H7 (cell line): ENCODE measurements around the gene PKMYT1. TPM values are rescaled to one million over a fixed set of nuclear protein-coding genes. Genes with fewer than 3 reads are reported as not detected.

Experiments used
- DNase-seq: peaks from one replicate; pipeline ENCODE4 v3.0.0; 2012
- H3K27me3 ChIP-seq: 2 replicates; pipeline ENCODE4 v1.6.0; 2011; ENCODE audit warnings: mild to moderate bottlenecking, low read length; ENCODE audit not compliant: control insufficient read depth, insufficient read depth
- H3K36me3 ChIP-seq: replicated peaks from 2 replicates; pipeline ENCODE4 v1.5.1; 2011; ENCODE audit warnings: low read length; ENCODE audit not compliant: control insufficient read depth, insufficient read depth
- H3K4me3 ChIP-seq: 2 replicates; pipeline ENCODE4 v1.5.1; 2011; ENCODE audit warnings: low read depth, mild to moderate bottlenecking, control low read depth, low read length, moderate library complexity; ENCODE audit not compliant: insufficient read depth
- total RNA-seq: library from RNA; depleted of rRNA; stranded (reverse); fragments of >200 nt; shearing (Covaris generic); gene quantifications from 2 replicates; pipeline ENCODE4 v1.2.3, GENCODE V29; 2014

PKMYT1 gene
- total RNA-seq, 1 experiment from 2014 or later = 94.0 TPM

DNA sequence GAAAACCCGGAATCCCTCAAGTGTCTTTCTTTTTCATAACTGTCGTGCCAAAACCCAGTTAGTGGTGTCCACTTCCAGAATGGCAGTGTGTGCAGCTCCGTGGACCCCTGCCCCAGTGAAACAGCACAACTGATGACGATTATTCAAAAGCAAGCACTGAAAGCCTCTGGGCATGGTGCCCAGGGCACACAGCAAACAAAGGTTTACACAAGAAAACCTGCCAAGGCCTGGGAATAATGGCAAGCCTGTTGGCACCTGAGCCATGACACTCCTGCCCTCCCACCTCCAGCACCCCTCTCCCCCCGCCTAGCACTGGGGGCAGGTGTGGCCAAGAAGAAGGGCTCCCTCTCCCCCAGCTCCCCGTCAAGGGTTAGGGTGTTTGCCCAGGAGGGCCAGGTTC is 2.8 kb downstream of the PKMYT1 start:
- Histone ChIP-seq H3K4me3 (no peak overlapping the region), H3K36me3 (peaks cover 34% of the 10 kb centered on the region), H3K27me3 (no peaks in the 10 kb centered on the region)
- DNase-seq = no peak

DNA sequence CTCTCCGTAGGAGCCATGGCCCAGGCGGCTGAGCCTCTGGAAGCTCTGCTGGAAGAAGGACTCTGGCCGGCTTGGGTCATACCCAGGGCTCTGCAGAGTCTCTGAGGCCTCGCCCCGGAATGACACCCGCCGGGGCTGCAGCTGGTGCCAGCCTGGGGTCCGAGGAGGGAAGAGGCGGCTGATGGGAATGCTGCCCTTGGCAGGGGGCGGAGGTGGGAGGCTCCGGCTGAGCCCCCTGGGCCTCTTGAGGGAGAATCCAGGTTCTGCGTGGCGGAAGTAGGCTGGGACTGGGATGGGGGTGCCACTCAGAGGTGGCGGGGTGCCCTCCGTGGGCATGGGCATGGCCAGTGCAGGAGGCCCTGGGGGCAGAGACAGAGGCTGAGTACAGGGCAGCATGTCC is 3.6 kb downstream of the PKMYT1 start:
- no peak overlapping the region for H3K4me3 ChIP-seq
- no peaks in the 10 kb centered on the region for H3K27me3 ChIP-seq
- DNase-seq = no peak
- peaks cover 36% of the 10 kb centered on the region for H3K36me3 ChIP-seq

DNA sequence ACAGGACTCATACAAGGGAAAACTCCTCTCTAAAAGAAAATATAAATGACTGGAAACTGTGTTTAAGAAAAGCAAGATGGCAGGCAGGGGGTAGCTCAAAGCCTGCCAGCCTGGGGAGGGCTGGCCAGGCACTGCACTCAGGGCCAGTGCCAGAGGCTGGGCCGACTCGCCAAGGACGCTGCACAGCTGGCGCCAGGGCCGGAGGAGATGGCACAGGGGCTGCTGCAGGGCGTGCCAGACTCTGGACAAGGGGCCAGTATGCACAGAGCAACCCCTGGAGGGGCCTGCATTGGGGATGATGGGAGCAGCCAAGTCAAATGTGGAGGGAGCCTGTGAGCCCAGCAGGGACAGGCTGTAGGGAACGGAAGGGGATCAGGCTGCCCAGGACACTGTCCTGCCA is 4.0 kb downstream of the PKMYT1 start:
- H3K4me3 ChIP-seq = no peak overlapping the region
- DNase-seq = no peak
- no peaks in the 10 kb centered on the region for H3K27me3 ChIP-seq
- peaks cover 36% of the 10 kb centered on the region for H3K36me3 ChIP-seq

DNA sequence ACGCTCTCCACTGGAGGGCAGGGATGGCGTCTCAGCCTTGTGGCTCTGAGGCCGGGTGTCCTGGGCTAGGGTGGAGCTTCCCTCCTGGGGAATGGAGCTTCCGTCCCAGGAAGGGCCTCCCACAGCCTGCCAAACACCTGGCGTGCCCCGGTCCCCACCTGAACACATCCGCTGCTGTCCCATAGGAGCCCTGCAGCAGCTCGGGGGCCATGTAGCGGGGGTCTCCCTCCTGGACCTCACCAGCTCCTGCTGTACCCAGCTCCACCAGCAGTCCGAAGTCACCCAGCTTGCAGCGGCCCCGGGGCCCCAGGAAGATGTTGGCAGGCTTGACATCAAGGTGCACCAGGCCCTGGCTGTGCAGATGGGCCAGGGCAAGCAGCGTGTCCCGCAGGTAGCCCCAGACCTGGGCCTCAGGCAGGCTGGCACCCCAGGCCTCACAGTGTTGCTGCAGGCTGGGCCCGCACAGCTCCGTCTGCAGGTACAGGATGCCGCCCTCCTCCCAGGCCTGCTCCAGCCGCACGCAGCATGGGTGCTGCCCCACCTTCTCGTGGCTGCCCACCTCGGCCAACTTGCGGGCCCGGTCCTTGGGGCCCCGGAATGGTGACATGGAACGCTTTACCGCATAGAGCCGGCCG is 5.0 kb downstream of the PKMYT1 start:
- H3K4me3 ChIP-seq = no peak overlapping the region
- peaks cover 36% of the 10 kb centered on the region for H3K36me3 ChIP-seq
- no peaks in the 10 kb centered on the region for H3K27me3 ChIP-seq
- DNase-seq = no peak

DNA sequence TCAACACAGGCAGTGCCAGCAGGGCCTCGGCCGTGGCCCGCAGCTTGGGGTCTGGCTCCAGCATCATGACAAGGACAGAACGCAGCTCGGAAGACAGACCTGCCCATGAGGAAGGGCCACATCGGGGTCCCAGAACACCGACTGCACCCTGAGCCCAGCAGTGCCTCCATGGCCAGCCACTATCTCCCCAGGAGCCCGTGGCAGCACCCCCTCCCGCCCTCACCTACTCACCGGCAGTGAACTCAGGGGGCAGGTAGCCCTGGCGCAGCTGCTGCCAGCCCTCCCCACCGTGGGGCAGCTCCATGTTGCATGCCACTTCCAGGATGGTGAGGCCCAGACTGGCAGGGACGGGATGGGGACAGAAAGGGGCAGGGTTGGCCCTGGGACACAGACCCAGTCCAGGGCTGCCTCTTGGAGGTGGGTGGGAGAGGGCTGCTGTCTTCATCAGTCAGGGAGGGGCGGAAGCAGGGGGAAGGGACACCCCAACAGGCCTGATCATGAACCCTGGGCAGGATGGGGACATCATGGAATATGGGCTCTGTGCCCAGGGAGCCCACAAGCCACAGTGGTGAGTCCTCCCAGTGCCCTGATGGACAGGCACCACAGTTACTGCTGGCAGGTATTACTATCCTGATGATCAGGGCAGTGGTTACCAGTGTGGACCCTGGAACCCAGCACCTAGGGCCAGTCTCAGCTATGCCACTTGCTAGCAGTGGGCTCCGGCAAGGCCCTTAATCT is 5.8 kb downstream of the PKMYT1 start:
- H3K4me3 ChIP-seq = no peak overlapping the region
- peaks cover 36% of the 10 kb centered on the region for H3K36me3 ChIP-seq
- no peaks in the 10 kb centered on the region for H3K27me3 ChIP-seq
- DNase-seq = no peak

DNA sequence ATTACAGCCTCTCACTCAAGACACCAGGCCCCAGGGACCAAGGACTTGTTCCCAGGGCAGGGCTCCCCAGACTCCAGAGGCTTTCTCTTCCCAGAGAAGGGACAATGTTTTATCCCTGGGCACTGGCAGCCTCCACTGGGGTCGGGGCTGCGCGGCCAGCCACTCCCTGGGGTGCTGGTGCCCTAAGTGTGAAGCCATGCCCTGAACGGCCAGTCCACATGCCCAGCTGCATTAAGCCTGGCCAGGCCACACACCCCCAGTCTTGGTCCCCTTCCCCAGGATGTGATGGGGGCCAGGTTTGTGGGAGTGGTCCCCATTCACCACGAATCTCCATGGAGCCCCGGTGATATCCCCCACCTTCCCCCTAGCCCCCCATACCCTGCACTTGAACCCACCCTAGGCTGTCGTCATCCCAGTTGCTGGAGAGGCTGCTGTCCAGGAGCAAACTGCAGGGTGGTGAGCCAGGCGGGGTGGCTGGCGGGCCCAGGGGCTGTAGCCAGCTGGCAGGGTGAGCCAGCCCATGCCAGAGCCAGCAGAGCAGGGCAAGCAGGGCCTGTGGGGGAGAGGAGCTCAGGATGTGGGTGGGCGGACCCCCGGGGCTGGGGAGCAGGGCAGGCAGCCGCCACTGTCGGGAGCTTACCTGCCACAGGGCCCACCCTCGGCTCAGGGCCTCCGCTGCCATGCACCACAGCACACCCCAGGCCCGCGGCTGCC is 6.5 kb downstream of the PKMYT1 start:
- H3K27me3 ChIP-seq = no peaks in the 10 kb centered on the region
- peaks cover 35% of the 10 kb centered on the region for H3K36me3 ChIP-seq
- no peak for DNase-seq
- no peak overlapping the region for H3K4me3 ChIP-seq

DNA sequence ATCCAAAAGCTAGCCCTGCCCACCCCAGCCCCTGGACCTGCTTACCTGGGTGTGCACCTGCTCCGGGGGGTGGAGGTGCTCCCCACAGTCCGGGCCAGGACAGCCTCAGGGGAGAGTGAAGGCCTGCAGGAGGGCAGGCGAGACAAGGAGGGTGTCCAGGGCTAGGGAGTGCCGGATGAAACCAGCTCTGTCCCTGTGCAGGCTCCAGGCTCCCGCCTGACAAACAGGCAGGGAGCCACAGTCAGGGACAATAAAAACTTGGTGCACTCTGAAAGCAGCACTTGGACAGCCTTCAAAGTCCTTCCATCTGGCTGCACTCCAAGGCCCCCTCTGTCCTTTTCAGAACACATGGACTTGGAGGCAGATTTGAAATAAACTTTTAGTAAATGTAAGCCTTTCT is 7.2 kb downstream of the PKMYT1 start:
- Histone ChIP-seq H3K36me3 (peaks cover 33% of the 10 kb centered on the region), H3K27me3 (0 out of 2 replicates have a peak, but pooled peaks cover under 1% of the 10 kb centered on the region), H3K4me3 (no peak overlapping the region)
- DNase-seq = no peak

DNA sequence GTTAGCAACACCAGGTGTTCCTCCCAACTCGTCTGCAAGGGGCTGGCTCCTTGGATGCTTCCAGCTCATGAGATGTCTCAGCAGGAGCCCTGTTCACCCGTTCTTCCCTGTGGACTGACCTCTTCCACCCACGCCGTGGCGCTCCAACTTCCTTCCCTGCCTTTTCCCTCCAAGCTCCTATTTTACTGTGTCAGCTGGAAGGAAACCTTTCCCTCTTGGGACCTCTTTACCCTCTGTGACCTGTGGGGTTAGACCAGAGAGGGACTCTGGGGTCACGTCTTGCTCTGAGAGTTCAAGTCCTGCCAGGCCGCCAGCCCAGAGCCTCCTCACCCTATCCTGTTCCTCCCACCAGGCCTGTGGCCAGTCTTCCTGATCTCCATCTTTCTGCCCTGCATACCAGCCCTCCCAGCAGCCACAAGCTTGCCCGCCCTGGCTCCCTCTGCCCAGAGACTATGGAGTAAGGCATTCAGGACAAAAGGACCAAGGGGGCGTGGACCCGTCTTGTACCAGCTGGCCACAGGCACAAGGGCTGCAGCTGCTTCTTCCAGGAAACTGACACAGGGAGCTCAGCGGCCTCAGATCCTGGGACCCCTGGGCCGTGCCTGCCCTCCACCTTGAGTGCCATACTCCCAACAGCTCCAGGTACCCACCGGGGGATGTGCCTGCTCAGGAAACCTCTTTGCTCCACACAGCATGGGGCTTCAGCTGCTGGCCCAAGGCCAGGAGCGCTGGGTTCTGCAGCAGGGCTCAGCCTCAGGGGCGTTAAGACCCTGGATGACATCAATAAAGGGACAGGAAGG is 8.1 kb downstream of the PKMYT1 start:
- Histone ChIP-seq H3K4me3 (no peak overlapping the region), H3K27me3 (peaks cover 4% of the 10 kb centered on the region; the same call in 1 of the 2 replicates), H3K36me3 (peaks cover 30% of the 10 kb centered on the region)
- DNase-seq = no peak

DNA sequence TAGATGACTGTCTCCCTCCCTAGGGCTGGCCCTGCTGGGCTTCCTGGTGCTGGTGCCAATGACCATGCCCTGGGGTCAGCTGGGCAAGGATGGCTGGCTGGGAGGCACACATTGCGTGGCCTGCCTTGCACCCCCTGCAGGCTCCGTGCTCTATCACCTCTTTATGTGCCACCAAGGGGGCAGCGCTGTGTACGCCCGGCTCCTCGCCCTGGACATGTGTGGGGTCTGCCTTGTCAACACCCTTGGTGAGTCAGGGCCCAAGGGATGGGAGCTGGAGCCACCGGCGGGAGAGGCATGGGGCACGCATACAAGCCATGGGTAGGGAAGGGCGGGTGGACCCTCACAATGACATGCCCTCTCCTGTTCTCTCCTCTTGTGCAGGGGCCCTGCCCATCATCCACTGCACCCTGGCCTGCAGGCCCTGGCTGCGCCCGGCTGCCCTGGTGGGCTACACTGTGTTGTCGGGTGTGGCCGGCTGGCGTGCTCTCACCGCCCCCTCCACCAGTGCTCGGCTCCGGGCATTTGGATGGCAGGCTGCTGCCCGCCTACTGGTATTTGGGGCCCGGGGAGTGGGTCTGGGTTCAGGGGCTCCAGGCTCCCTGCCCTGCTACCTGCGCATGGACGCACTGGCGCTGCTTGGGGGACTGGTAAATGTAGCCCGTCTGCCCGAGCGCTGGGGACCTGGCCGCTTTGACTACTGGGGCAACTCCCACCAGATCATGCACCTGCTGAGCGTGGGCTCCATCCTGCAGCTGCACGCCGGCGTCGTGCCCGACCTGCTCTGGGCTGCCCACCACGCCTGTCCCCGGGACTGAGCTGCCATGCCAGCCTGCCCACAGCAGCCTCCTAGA is 8.9 kb downstream of the PKMYT1 start:
- Histone ChIP-seq H3K36me3 (peaks cover 25% of the 10 kb centered on the region), H3K4me3 (no peak overlapping the region), H3K27me3 (peaks cover 4% of the 10 kb centered on the region; the same call in 1 of the 2 replicates)
- DNase-seq = no peak

DNA sequence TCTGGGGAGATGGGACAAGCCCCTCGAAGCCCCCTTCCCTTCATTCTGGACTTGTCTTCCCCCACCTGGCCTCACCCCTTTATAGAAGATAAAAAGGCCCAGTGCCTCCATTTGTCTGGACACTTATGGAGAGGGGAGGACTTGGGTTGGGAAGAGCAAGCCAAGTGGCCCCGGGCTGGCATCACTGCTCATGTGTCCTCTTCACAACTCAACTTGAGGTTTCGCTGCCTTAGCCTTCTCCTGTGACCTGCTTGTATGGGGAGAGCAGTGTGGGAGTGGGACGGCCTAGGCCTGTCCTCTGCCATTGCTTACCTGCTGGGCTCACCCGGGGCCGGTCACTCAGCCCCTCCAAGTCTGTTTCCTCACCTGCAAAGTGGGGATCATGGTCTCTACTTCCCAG is 9.7 kb downstream of the PKMYT1 start:
- Histone ChIP-seq H3K4me3 (peak overlapping the region; percentile 89), H3K27me3 (peaks cover 4% of the 10 kb centered on the region; the same call in 1 of the 2 replicates), H3K36me3 (peaks cover 20% of the 10 kb centered on the region)
- DNase-seq = no peak

DNA sequence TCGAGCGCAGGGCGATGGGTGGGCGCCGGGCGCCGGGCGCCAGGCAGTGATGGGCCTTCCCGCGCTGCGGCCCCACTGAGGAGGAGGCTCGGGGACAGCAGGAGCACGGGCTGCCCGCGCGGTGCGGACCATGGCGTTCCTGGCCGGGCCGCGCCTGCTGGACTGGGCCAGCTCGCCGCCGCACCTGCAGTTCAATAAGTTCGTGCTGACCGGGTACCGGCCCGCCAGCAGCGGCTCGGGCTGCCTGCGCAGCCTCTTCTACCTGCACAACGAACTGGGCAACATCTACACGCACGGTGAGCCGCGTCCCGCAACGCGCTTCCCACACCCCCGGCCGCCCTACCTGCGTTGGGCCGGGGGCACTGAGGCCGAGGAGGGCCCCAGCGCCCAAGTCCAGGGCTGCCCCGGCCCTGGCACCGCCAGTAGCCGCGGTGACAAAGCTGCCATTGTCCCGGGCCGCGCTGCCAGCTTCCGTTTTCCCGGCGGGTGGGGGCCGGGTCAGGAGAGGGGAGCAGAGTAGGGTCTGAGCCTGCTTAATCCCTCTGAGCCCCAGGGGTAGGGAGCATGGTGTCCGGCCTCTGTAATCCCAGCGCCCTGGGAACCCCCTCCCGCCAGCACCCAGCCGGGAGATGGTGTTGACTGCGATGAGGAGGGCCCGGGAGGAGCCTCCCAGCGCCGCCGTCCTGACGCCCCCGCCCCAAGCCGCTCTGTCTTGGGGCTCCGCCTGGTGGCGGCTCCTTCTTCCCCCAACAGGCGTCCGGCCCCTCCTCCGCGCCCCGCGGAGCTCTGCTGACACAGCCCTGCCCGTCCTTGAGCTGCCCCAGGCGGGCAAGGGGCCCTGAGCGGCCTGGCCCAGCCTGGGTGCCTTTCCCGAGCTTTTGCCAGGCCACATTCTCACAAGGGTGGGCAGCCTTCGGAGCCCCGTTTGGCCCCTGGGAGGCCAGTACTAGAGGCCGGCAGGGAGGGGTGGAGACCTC is 10.4 kb downstream of the PKMYT1 start:
- H3K27me3 ChIP-seq = peaks cover 4% of the 10 kb centered on the region; the same call in 1 of the 2 replicates
- peaks cover 17% of the 10 kb centered on the region for H3K36me3 ChIP-seq
- H3K4me3 ChIP-seq = peak overlapping the region; percentile 89
- DNase-seq = peak; percentile 97

DNA sequence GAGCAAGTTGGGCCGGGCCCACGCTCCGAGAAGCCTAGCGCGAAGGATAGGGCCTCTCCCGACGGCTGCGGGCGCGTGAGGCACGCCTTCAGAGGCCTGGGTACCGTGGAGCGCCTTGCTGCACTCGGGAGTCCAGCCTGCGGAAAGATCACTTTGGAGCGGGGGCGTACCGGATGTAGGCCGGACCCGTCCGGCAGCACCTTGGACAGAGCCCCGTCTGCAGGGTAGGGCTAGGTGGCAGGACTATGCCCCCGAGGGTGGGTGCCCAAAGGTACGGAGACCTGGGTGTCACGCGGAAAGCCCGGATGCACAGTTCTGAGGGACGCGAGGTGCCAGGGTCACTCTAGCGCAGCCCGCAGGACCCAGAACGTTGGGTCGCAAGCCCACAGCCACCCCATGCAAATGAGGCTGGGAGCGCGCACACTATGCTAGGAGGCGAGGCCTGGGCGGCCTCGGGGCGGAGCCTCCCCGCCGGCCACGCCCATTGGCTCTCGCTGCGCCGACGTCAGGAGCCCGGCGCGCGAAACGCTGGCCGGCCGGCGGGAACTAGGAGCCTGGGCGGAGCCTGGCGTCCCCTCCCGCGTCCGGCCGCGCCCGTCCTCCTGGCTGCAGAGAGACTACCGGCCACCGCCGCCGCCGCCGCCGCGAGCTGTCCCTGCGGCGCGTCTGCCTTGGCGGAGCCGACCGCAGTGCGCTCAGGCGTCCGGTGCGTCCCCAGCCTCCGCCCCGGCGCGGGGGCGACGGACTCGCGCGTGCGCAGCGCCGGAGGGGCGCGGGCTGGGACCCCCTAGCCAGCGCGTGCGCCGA is 11.3 kb downstream of the PKMYT1 start, which contains the start of gene PAQR4:
PAQR4 (plus strand) TSS at position 611 of the 807 bp plus-strand sequence. CDS start 327 bp downstream, outside the sequence.
- DNase-seq = peak; percentile 99
- Histone ChIP-seq H3K27me3 (peaks cover 4% of the 10 kb centered on the region; the same call in 1 of the 2 replicates), H3K4me3 (peak within 1 kb of the TSS; percentile 89), H3K36me3 (peaks cover 13% of the 10 kb centered on the region)
